H1 (cell line): ENCODE data around the gene SLC12A2.

ENCODE experiments used
- ATF3 ChIP-seq: IDR thresholded peaks from 2 replicates; pipeline ENCODE4 v1.6.1; 2011; ENCODE audit warnings: low read depth, mild to moderate bottlenecking, low read length; ENCODE audit not compliant: insufficient read depth
- BACH1 ChIP-seq: IDR thresholded peaks from 2 replicates; pipeline ENCODE4 v1.6.1; 2012; ENCODE audit warnings: low read length, improper control_type of control experiment
- CHD2 ChIP-seq: IDR thresholded peaks from 2 replicates; pipeline ENCODE4 v1.6.1; 2012; ENCODE audit warnings: low read length, improper control_type of control experiment
- CTCF ChIP-seq, 3 experiments: IDR thresholded peaks; 1 replicate in 2 of 3; 2 replicates in 1 of 3; pipeline versions ENCODE4 v1.5.1 to v1.6.1; 2011; ENCODE audit warnings: low read length in 3 of 3, mild to moderate bottlenecking in 3 of 3, inconsistent platforms in 2 of 3, low read depth in 1 of 3, moderate library complexity in 1 of 3; ENCODE audit not compliant: insufficient read depth in 1 of 3; ENCODE audit errors: control extremely low read depth in 1 of 3
- EZH2 ChIP-seq: fragments of 200-600 bp; sonication (generic); IDR thresholded peaks from 2 replicates; pipeline ENCODE4 v1.7.1; 2012; ENCODE audit warnings: low read depth, mild to moderate bottlenecking, moderate library complexity, low read length, inconsistent platforms; ENCODE audit not compliant: severe bottlenecking
- GABPA ChIP-seq: IDR thresholded peaks from 2 replicates; pipeline ENCODE4 v1.6.1; 2011; ENCODE audit warnings: mild to moderate bottlenecking, low read length, moderate library complexity, borderline replicate concordance; ENCODE audit not compliant: insufficient read depth
- POLR2AphosphoS5 ChIP-seq: IDR thresholded peaks from 2 replicates; pipeline ENCODE4 v1.6.1; 2011; ENCODE audit warnings: low read depth, low read length
- ZNF274 ChIP-seq: IDR thresholded peaks from 2 replicates; pipeline ENCODE4 v1.7.0; 2012; ENCODE audit warnings: low read length, borderline replicate concordance; ENCODE audit errors: extremely low read depth

- TF ChIP-seq CTCF (IDR thresholded peaks at IDR 0.05; ENCODE audit: control extremely low read depth in 1 of 3, insufficient read depth in 1 of 3, low read depth in 1 of 3, low read length in 3 of 3) (no peak), ATF3 (no peak), BACH1 (no peak), POLR2AphosphoS5 (no peak), EZH2 (no peak), ZNF274 (no peak), GABPA (no peak), CHD2 (no peak)
Measured at GRCh38 chr5:128199104-128199503, 115.5 kb downstream of the SLC12A2 start.
